Measurements from ENCODE around the gene MRPL57.
"Not testable (repeated sequence)": the region's sequence is repeated elsewhere in the genome, so short reads cannot be mapped to it uniquely, and the experiment has no call there.

Gene MRPL57

DNA sequence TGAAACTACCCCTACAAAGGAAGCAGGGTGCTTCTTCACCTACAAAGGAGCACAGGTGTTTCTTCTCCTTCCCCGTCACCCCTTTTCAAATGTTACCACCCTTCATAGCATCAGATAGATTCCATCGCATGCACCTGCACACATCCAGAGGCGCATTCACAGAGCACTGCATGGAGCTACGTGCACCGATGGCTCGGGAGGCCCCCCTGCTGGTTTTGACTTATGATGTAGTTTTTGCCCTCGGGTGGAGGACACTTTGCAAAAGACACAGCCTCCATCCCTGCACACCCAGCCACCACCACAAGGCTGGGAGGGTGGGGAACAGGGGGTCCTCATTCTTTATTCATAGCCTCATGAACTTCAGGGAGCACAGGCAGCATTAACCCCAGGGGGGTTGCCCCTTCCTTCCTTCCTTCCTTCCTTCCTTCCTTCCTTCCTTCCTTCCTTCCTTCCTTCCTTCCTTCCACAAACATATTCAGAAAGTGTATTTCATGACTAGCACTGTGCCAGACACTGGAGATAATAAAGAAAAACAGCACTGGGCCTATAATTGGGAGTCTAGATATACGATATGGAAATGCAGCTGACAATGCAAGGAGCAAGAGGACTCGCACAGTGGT lies 21.3 kb downstream of the MRPL57 start:
- DNase-seq (ENCODE audit: low spot score) = not testable (repeated sequence)

DNA sequence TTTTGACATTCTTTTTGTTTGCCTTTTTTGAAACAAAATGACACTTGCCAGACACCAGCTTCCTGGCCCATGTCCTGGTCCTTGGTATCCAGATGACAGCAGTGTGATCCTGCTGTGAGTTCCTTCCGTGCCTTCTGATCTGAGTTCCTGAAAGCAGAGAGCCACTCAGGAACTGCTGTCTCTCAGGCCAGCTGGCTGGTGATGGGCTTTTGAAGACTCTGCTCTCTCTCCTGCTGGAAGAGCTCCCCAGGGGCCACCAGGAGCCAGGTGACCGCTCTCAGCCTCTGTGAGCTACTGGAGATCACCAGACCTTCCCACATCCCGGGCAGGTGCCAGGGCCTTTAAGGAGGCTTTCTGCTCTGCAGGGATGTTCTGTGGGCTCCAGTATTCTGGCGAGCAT lies 21.9 kb downstream of the MRPL57 start:
- not testable (repeated sequence) for DNase-seq (ENCODE audit: low spot score)

DNA sequence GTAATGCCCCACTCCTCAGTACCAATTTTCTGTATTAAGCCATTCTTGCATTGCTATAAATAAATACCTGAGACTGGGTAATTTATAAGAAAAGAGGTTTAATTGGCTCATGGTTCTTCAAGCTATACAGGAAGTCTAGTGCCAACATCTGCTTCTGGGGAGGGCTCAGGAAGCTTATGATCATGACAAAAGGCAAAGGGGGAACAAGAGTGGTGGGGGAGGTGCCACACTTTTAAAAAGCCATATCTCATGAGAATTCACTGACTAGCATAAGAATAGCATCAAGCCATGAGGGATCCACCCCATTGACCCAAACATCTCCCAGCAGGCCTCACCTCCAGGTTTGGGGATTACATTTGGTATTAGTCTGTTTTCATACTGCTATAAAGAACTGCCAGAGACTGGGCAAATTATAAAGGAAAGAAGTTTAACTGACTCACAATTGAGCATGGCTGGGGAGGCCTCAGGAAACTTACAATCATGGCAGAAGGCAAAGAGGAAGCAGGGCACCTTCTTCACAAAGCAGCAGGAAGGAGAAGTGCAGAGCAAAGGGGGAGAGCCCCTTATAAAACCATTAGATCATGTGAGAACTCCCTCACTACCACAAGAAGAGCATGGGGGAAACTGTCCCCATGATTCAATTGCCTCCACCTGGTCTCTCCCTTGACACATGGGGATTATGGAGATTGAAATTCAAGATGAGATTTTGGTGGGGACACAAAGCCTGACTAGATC lies 25.2 kb downstream of the MRPL57 start:
- not testable (repeated sequence) for DNase-seq (ENCODE audit: low spot score)

GRCh38 chr13:21202767-21203531 lies 26.5 kb downstream of the MRPL57 start:
- no peak for DNase-seq (ENCODE audit: low spot score)

DNA sequence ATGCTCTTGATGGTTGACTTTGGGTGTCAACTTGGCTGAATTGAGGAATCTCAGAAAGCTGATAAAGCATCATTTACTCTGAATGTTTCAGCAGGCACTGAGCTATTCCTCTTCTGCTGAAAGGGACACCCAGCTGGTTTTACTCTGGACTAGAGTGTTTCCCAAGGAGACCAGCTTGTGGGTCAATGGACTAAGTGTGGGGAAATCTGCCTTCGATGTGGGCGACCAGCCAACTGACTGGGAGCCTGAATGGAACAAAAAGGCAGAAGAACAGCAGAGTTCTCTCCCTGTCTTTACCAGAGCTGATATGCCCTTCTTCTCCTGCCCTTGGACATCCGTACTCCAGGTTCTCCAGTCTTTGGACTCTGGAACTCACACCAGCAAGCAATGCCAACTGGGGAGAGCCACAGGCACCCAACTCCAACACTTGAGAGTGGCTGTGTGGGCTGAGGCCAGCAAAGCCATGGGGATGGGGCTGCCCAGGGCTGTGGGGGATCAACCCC lies 32.2 kb downstream of the MRPL57 start:
- DNase-seq (ENCODE audit: low spot score) = no peak

DNA sequence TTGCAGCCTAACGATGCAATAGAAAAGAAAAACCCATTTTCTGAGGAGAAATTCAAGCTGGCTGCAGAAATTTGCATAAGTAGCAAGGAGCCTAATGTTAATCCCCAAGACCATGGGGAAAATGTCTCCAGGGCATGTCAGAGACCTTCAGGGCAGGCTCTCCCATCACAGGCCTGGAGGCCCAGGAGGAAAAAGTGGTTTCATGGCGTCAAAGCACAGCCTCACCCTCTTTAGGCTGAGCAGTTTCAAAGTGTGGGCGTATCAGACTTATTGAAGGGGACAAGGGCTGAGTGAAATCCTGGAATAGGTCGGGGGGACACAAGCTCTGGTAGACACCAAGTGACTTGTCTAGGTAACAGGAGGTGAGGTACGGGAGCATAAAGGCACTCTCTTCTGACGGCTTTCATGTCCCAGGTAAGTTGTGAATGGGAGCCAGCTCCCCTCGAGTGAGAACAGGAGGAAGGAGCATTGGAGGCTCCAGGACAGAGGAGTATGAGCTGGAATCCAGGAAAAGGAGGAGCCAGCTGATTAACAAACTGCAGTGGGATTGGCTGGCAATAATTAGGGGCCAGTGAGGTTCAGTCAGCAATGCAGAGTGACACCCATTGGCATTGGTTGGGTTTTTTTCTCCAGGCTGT lies 35.8 kb downstream of the MRPL57 start:
- no peak for DNase-seq (ENCODE audit: low spot score)

GRCh38 chr13:21215419-21215818 lies 39.0 kb downstream of the MRPL57 start:
- not testable (repeated sequence) for DNase-seq (ENCODE audit: low spot score)

DNA sequence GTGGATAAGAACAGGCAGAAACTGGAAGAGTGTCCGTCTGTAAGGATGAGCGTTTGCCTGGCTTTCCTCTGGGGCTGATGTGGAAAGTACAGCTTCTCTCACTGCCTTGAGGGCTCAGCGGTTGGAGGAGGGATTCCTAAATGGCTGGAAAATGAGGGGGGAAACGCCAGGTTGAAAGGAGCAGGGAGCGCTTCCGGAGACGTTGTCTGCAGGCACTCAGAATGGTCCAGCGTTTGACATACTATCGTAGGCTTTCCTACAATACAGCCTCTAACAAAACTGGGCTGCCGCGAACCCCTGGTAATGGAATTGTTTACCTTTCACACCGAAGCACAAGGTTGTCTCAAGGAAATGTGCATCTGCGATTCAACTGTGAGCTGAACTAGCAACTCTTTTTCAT lies 39.9 kb downstream of the MRPL57 start:
- DNase-seq (ENCODE audit: low spot score) = no peak

DNA sequence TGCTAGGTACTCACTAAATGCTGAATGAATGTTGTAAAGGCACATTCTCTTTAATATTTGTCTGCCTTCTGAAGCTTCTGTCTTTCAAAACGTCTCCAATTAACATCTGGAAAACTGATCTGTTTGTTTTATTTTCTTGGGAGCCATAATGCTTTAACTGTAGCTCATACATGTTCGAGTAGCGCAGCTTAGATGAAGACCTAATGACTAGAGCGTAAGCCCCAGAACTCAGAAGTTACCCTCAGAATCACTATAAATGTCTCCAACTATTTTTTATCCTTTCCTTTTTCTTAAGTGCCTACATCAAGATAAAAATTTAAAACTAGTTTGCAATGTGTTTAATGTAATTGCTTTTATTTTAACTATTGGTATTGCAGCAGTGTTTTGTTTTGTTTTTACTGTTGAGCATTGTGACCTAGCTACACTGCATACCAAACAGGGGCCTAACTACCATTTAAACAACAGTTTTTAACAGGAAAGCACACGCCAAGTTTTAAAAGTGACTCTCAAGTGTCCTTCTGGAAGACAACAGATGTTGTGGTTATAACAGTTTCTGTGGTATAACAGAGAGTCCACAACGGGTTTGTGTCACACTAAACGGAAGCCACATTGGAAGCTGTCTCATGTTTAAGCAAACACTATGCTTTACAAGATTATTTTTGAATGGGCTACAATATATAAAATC lies 42.0 kb downstream of the MRPL57 start:
- no peak for DNase-seq (ENCODE audit: low spot score)

DNA sequence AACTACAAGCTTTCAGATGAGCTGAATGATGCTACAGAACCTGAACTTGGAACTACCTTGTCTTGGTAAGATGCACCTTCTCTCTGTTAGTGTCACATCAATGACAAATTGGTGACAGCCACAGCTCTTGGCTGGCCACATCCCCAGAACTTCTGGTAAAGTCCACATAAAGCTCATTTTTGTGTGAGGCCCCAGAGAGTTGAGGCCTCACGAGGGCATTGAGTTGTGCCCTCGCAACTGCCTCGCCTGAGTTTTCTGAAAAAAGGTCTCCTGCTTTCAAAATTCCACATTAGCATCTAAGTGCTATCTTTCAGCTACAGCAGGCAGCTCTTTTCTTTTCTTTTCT lies 42.6 kb downstream of the MRPL57 start:
- no peak for DNase-seq (ENCODE audit: low spot score)

DNA sequence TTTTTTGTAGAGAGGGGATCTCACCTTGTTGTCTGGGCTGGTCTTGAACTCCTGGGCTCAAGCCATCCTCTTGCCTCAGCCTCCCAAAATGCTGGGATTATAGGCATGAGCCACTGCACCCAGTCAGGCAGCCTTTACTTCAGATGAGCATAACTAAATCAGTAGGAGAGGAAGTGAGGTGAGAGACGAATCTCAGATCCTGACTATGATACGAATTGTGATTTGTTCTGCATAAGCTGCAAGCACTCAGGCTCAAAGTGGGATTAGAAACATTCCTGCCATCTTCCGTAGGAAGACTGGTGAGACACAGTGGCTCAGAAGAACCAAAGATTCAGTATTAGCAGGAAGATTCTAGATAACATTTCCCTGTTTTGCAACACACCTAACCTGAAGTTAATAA lies 43.3 kb downstream of the MRPL57 start:
- not testable (repeated sequence) for DNase-seq (ENCODE audit: low spot score)

GRCh38 chr13:21221268-21221667 lies 44.8 kb downstream of the MRPL57 start:
- no peak for DNase-seq (ENCODE audit: low spot score)

- DNase-seq (ENCODE audit: low spot score) = no peak
Observed at GRCh38 chr13:21225082-21225481, 48.6 kb downstream of the MRPL57 start.

DNA sequence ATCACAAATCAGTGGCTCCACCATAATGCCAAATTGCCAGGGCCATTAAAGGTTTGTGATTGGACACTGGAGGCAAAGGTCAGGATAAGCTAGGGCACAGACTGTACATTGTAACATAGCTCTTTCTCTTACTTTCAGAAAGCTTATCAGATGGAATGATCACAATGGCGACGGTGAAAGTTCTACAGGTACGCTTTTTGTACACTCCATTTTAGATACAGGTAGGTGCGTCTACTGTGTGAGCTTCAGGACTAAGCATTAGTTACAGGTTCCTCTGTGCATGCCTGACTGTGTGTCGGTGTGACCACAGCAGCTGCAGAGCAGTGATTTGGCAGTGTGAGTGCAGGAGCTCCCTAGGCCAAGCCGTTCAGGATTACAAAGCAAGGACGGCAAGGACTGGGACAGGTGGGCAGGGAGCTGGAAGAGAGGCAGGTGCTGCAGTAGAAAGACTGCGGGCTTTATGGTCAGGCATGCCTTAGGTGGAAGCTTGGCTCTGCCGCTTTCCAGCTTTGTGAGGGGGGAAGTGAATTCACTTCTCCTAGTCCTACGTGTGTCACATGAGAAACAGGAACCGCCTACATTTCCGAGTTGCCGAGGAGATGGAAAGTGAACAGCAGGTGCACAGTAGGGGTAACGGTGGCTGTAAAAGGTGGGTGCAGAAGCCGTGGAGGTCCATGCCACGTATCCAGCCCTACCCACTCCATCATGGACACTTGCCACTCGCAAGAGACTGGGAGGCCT lies 49.6 kb downstream of the MRPL57 start:
- no peak for DNase-seq (ENCODE audit: low spot score)

GRCh38 chr13:21227917-21228316 lies 51.5 kb downstream of the MRPL57 start:
- DNase-seq (ENCODE audit: low spot score) = no peak
